ENCODE data around the gene CREBRF. TPM values are rescaled to one million over a fixed set of nuclear protein-coding genes. Genes with fewer than 3 reads are reported as not detected.

Gene CREBRF
- total RNA-seq, 1 donor from 2014 or later, result 17.8 TPM

DNA sequence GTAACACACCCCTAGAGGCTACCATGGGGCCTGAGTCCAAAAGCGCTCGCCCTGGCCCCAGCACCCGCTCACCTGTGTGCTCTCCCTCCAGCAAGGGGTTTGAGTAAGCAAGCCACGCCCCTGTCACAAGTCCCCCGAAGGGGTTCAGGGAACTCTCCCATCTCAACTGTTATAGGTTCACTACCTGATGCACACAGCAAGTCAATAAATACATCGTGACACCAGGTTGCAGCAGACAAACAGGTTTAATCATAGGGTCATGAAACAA lies 8.4 kb upstream of the CREBRF start:
- H3K4me1 Mint-ChIP-seq (ENCODE audit: low read depth), result peaks cover 21% of the 10 kb centered on the region
- H3K4me3 Mint-ChIP-seq (ENCODE audit: low read depth), result no peak overlapping the region
- no peaks in the 10 kb centered on the region for H3K9me3 Mint-ChIP-seq (ENCODE audit: low read depth)
- DNase-seq (ENCODE audit: low spot score, unreplicated experiment), result no peak
- TF ChIP-seq, protein P1, sequence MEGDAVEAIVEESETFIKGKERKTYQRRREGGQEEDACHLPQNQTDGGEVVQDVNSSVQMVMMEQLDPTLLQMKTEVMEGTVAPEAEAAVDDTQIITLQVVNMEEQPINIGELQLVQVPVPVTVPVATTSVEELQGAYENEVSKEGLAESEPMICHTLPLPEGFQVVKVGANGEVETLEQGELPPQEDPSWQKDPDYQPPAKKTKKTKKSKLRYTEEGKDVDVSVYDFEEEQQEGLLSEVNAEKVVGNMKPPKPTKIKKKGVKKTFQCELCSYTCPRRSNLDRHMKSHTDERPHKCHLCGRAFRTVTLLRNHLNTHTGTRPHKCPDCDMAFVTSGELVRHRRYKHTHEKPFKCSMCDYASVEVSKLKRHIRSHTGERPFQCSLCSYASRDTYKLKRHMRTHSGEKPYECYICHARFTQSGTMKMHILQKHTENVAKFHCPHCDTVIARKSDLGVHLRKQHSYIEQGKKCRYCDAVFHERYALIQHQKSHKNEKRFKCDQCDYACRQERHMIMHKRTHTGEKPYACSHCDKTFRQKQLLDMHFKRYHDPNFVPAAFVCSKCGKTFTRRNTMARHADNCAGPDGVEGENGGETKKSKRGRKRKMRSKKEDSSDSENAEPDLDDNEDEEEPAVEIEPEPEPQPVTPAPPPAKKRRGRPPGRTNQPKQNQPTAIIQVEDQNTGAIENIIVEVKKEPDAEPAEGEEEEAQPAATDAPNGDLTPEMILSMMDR (IDR thresholded peaks at IDR 0.05; ENCODE audit: unreplicated experiment), result no peak
- H3K27me3 Mint-ChIP-seq, result no peaks in the 10 kb centered on the region
- H3K36me3 Mint-ChIP-seq (ENCODE audit: insufficient read depth), result no peaks in the 10 kb centered on the region
- H3K27ac Mint-ChIP-seq, result peak overlapping the region; percentile 46

DNA sequence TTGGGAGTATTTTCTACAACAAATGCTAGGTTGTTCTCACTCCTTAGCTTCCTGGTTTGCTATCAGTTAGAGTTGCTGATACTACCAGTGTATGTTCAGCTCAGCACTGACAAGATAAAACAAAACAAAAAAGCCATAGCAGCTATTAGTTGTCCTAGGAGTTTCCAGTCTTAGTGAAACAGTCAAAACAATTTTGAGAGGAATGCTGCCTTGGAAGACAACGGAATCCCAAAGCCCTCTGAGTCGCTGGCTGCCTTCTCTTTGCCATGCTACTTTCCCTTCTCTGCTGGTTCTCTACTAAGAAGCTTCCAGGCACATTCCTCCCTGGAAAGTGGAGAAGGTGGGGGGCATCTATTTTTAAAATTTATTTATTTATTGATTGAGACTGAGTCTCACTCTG lies 5.4 kb upstream of the CREBRF start:
- H3K4me3 Mint-ChIP-seq (ENCODE audit: low read depth), result no peak overlapping the region
- no peaks in the 10 kb centered on the region for H3K27me3 Mint-ChIP-seq
- peaks cover 23% of the 10 kb centered on the region for H3K4me1 Mint-ChIP-seq (ENCODE audit: low read depth)
- TF ChIP-seq, protein P1 (IDR thresholded peaks at IDR 0.05; ENCODE audit: unreplicated experiment), result no peak
- H3K27ac Mint-ChIP-seq, result no peak overlapping the region
- no peaks in the 10 kb centered on the region for H3K36me3 Mint-ChIP-seq (ENCODE audit: insufficient read depth)
- no peak for DNase-seq (ENCODE audit: low spot score, unreplicated experiment)
- no peaks in the 10 kb centered on the region for H3K9me3 Mint-ChIP-seq (ENCODE audit: low read depth)

DNA sequence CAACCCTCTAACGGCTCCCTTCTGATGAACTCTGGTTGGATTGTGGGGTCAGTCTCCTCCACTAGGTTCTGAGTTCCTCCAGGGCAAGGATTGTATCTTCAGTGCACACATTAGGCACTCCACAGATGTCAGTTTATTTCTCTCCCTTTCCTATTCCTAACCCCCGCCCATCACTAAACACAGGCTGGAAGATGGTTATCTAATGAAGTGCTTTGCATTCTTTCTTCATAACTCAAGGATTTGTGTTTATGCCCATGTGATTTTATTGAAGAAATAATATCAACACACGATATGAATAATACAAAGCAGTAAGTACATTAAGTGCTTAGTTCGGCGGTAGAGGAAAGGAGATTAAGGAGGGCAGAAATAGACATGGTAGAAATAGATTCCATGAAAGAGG lies 4.4 kb upstream of the CREBRF start:
- DNase-seq (ENCODE audit: low spot score, unreplicated experiment), result no peak
- no peaks in the 10 kb centered on the region for H3K27me3 Mint-ChIP-seq
- H3K4me3 Mint-ChIP-seq (ENCODE audit: low read depth), result no peak overlapping the region

DNA sequence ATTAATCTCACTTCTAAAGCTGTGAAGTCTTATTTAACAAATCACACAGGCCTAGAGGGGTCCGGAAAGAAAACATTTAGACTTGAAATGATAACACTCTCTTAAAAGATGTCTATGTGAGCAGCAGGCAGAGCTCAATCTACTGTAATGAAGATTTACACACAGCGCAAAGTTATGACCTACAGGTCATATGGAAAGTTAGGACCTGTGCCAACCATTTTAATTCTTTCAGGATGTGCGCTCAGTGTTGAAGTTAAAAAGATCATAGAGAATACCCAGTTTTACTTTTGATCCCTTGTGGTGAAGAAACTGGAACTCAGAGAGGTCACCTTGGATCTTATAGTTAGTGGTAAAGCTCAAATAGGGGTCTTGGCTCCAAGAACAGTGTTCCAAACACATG lies 3.1 kb upstream of the CREBRF start:
- H3K9me3 Mint-ChIP-seq (ENCODE audit: low read depth), result no peaks in the 10 kb centered on the region
- no peaks in the 10 kb centered on the region for H3K27me3 Mint-ChIP-seq
- no peak overlapping the region for H3K4me3 Mint-ChIP-seq (ENCODE audit: low read depth)
- DNase-seq (ENCODE audit: low spot score, unreplicated experiment), result no peak
- peaks cover 20% of the 10 kb centered on the region for H3K4me1 Mint-ChIP-seq (ENCODE audit: low read depth)
- TF ChIP-seq, protein P1 (IDR thresholded peaks at IDR 0.05; ENCODE audit: unreplicated experiment), result no peak
- no peak overlapping the region for H3K27ac Mint-ChIP-seq
- H3K36me3 Mint-ChIP-seq (ENCODE audit: insufficient read depth), result no peaks in the 10 kb centered on the region

More for the DNA sequence above, 4.4 kb upstream of the CREBRF start:
- H3K27ac Mint-ChIP-seq, result no peak overlapping the region
- TF ChIP-seq, protein P1 (IDR thresholded peaks at IDR 0.05; ENCODE audit: unreplicated experiment), result no peak
- H3K4me1 Mint-ChIP-seq (ENCODE audit: low read depth), result peaks cover 23% of the 10 kb centered on the region
- no peaks in the 10 kb centered on the region for H3K36me3 Mint-ChIP-seq (ENCODE audit: insufficient read depth)
- no peaks in the 10 kb centered on the region for H3K9me3 Mint-ChIP-seq (ENCODE audit: low read depth)

DNA sequence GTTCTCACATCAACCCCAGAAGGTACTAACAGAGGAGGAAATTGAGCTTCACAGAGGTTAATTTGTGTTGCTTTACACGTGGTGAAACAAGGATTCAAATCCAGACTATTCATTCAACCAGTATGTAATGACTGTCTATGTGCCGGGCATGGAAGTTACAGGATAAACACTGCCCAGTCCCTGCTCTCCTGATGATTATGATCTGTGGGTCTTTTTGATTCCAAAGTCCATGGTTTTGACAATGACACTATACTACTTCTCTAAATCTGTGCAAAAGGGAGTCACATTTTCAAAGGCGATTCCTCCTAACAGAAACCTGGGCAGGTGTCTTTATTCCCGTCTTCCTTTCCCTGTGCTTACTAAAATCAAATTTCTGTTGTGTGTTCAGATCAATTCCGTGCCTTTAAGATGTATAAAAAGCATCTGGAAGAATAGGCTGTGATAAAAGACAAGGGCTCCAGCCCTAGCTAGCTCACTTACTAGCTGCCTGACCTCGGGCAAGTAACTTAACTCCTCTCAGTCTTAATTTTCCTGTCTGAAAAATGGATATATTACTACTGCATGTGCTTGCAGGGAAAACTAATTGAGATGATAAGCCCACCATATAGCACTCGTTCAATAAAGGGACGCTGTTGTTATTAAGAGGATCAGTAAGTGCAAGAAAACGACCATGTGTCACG lies 970 bp upstream of the CREBRF start:
- DNase-seq (ENCODE audit: low spot score, unreplicated experiment), result no peak
- peak overlapping the region; percentile 87 for H3K4me3 Mint-ChIP-seq (ENCODE audit: low read depth)
- H3K9me3 Mint-ChIP-seq (ENCODE audit: low read depth), result no peaks in the 10 kb centered on the region
- H3K27me3 Mint-ChIP-seq, result no peaks in the 10 kb centered on the region
- peaks cover 3% of the 10 kb centered on the region for H3K36me3 Mint-ChIP-seq (ENCODE audit: insufficient read depth)
- peaks cover 21% of the 10 kb centered on the region for H3K4me1 Mint-ChIP-seq (ENCODE audit: low read depth)
- TF ChIP-seq, protein P1 (IDR thresholded peaks at IDR 0.05; ENCODE audit: unreplicated experiment), result no peak
- H3K27ac Mint-ChIP-seq, result peak overlapping the region; percentile 93
